Lung (tissue), 12 donors: ENCODE results near the gene OR4D5. TPM values are rescaled to one million over a fixed set of nuclear protein-coding genes. Genes with fewer than 3 reads are reported as not detected.

Experiments
- ATAC-seq: fragments of 200-7000 bp; cut with Tn5 transposase; one replicate; pipeline ENCODE4 v1.9.1; 2020; ENCODE audit warnings: moderate number of reproducible peaks; ENCODE audit not compliant: insufficient read depth, low FRiP score
- DNase-seq, 3 donors: peaks; one replicate each; pipeline ENCODE4 v3.0.0-alpha.2; 2013 to 2017
- H3K27ac ChIP-seq, 2 donors: one replicate each; pipeline ENCODE4 v1.5.1; 2013; ENCODE audit warnings: mild to moderate bottlenecking in 2 of 2, moderate library complexity in 2 of 2, control low read depth in 1 of 2, inconsistent platforms in 1 of 2, low read depth in 1 of 2, low read length in 1 of 2
- H3K27me3 ChIP-seq, 3 donors: one replicate each; pipeline ENCODE4 v1.5.1; 2013; ENCODE audit warnings: low read length in 2 of 3; ENCODE audit not compliant: control insufficient read depth in 3 of 3, insufficient read depth in 3 of 3
- H3K36me3 ChIP-seq, 4 donors: one replicate each; pipeline ENCODE4 v1.5.1; 2013; ENCODE audit warnings: low read length in 4 of 4, mild to moderate bottlenecking in 1 of 4, moderate library complexity in 1 of 4; ENCODE audit not compliant: control insufficient read depth in 4 of 4, insufficient read depth in 4 of 4
- H3K4me1 ChIP-seq, 5 donors: one replicate each; pipeline ENCODE4 v1.5.1; 2013; ENCODE audit warnings: low read length in 5 of 5, mild to moderate bottlenecking in 2 of 5, moderate library complexity in 1 of 5; ENCODE audit not compliant: control insufficient read depth in 5 of 5, insufficient read depth in 5 of 5
- H3K4me3 ChIP-seq: one replicate; pipeline ENCODE4 v1.5.1; 2013; ENCODE audit warnings: mild to moderate bottlenecking, control low read depth, moderate library complexity
- H3K9ac ChIP-seq, 2 donors: one replicate each; pipeline ENCODE4 v1.5.1; 2013; ENCODE audit warnings: low read length in 2 of 2, control low read depth in 1 of 2; ENCODE audit not compliant: insufficient read depth in 1 of 2
- H3K9me3 ChIP-seq, 4 donors: one replicate each; pipeline ENCODE4 v1.5.1; 2013; ENCODE audit warnings: low read length in 3 of 4, mild to moderate bottlenecking in 1 of 4, moderate library complexity in 1 of 4; ENCODE audit not compliant: control insufficient read depth in 4 of 4, insufficient read depth in 3 of 4
- WGBS, 2 donors: extraction: QIAGEN DNeasy Blood & Tissue Kit; methylation state at CpG; one replicate each; pipeline ENCODE4 v1.1.7; 2013; 5-methylcytosine and 5-hydroxymethylcytosine counted together
- polyA plus RNA-seq, 2 donors: library from polyadenylated mRNA; stranded (reverse); fragments of 200-250 nt; gene quantifications; one replicate each; pipeline ENCODE4 v1.2.1, GENCODE V29; 2013
- total RNA-seq, 2 donors: library from RNA; depleted of rRNA in 1 of 2; stranded (reverse); fragments of >200 nt in 1 of 2; gene quantifications; one replicate each; pipeline ENCODE4 v1.2.1, GENCODE V29; 2014 to 2021
- TF ChIP-seq, protein P1 (sequence below): IDR thresholded peaks from 2 replicates; pipeline ENCODE4 v1.5.1; 2012; ENCODE audit warnings: mild to moderate bottlenecking; ENCODE audit errors: control extremely low read depth, extremely low read depth
- donor health status: control.
- donor health status: control.
- donor health status: Bipolar disorder and iron deficiency.
- donor health status: healthy.
- donor health status: DM: yes; HTN: yes; CAD: no.

Gene OR4D5
- total and polyA plus RNA-seq, 4 donors: not detected

DNA sequence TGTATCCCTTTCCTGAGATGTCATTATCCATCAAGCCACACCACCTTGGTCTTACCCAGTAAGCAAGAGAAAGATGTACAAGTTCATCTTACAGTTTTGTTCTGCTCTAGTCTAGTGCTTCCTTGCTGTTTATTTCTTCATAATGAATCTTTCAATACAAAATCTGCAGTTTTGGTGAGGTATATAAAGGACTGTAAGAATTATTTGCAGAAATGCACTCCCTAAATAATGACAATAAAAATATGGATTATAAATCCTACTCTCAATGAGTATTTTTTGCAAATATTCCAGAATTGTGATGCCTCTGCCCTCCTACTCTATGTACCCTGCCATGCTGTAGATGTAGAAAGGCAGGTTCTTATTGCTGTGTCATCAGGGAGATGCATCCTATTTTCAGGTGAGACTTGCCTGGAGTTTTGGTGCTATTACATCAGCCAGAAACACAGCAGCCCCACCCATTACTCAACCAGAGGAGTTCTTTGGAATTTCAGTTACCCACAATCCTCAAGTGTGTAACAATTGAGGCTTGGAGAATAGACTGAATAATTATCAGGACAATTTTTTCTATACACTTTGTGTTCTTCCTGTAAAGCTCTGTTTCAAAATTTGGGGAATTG, 38.4 kb downstream of the OR4D5 start, which contains the start of gene OR10S1:
OR10S1 (minus strand) TSS at position 51 of the 617 bp plus-strand sequence. CDS start 117 bp downstream, outside the sequence.
- Histone ChIP-seq H3K36me3 (no peaks in the 10 kb centered on the region), H3K27ac (no peak within 1 kb of the TSS), H3K9ac (no peak within 1 kb of the TSS), H3K4me3 (no peak within 1 kb of the TSS), H3K27me3 (no peaks in the 10 kb centered on the region), H3K4me1 (no peaks in the 10 kb centered on the region), H3K9me3 (peaks cover 0 to 5% (median 0%) of the 10 kb centered on the region in 4 donors)
- ATAC-seq: no peak
- TF ChIP-seq, protein P1, sequence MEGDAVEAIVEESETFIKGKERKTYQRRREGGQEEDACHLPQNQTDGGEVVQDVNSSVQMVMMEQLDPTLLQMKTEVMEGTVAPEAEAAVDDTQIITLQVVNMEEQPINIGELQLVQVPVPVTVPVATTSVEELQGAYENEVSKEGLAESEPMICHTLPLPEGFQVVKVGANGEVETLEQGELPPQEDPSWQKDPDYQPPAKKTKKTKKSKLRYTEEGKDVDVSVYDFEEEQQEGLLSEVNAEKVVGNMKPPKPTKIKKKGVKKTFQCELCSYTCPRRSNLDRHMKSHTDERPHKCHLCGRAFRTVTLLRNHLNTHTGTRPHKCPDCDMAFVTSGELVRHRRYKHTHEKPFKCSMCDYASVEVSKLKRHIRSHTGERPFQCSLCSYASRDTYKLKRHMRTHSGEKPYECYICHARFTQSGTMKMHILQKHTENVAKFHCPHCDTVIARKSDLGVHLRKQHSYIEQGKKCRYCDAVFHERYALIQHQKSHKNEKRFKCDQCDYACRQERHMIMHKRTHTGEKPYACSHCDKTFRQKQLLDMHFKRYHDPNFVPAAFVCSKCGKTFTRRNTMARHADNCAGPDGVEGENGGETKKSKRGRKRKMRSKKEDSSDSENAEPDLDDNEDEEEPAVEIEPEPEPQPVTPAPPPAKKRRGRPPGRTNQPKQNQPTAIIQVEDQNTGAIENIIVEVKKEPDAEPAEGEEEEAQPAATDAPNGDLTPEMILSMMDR: no peak
- DNase-seq: no peak

DNA sequence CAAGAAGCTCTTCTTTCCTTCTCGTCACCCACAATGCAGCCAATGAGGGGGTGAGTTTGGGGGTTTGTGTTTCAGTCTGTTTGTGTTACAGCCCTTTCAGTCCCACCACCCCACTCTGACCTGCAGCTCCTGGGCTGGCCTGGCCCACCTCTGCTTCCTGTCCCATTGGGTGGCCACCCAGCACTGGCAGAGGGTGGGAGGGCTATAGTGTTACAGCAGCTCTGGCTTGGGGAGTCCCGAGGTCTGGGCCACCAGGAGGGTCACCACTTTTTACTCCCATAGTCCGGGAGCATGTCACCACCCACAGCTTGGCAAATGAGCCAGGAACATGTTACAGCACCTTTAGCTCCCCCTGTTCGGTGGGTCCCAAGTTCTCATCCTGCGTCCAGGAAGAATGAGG, 39.9 kb downstream of the OR4D5 start:
- Histone ChIP-seq H3K4me1 (no peaks in the 10 kb centered on the region), H3K27ac (no peak overlapping the region), H3K9me3 (peaks cover 0 to 5% (median 0%) of the 10 kb centered on the region in 4 donors), H3K4me3 (no peak overlapping the region), H3K36me3 (no peaks in the 10 kb centered on the region), H3K9ac (no peak overlapping the region), H3K27me3 (no peaks in the 10 kb centered on the region)
- ATAC-seq (no peak), DNase-seq (no peak)
- TF ChIP-seq, protein P1: no peak
- 85 to 87% methylated on average over 5 of the region's 5 CpGs for WGBS, 2 donors

Other genes with a start within 250 kb of the OR4D5 start
- 10 to 100 TPM; 10.7 to 10.8 TPM for gene ZNF202, start 198.0 kb upstream of the OR4D5 start, total RNA-seq
- gene ZNF202, start 198.0 kb upstream of the OR4D5 start, polyA plus RNA-seq: 1 to 10 TPM; 6.7 to 7.2 TPM
- not detected for gene OR6X1, start 185.1 kb upstream of the OR4D5 start, total RNA-seq
- not detected for gene OR6X1, start 185.1 kb upstream of the OR4D5 start, polyA plus RNA-seq
- not detected for gene OR6M1, start 133.3 kb upstream of the OR4D5 start, total RNA-seq
- not detected for gene OR6M1, start 133.3 kb upstream of the OR4D5 start, polyA plus RNA-seq
- gene TMEM225, start 53.9 kb upstream of the OR4D5 start, total RNA-seq: not detected
- gene TMEM225, start 53.9 kb upstream of the OR4D5 start, polyA plus RNA-seq: not detected
- gene OR8D4, start 37.5 kb upstream of the OR4D5 start, total RNA-seq: not detected
- gene OR8D4, start 37.5 kb upstream of the OR4D5 start, polyA plus RNA-seq: not detected
- not detected for gene OR6T1, start 4.2 kb downstream of the OR4D5 start, total RNA-seq
- gene OR6T1, start 4.2 kb downstream of the OR4D5 start, polyA plus RNA-seq: not detected
- gene OR10S1, start 38.2 kb downstream of the OR4D5 start, total RNA-seq: not detected
- not detected for gene OR10S1, start 38.2 kb downstream of the OR4D5 start, polyA plus RNA-seq
- not detected for gene OR10G6, start 55.5 kb downstream of the OR4D5 start, total RNA-seq
- not detected for gene OR10G6, start 55.5 kb downstream of the OR4D5 start, polyA plus RNA-seq
- not detected for gene OR10G4, start 73.4 kb downstream of the OR4D5 start, total RNA-seq
- not detected for gene OR10G4, start 73.4 kb downstream of the OR4D5 start, polyA plus RNA-seq
- gene OR10G9, start 83.4 kb downstream of the OR4D5 start, total RNA-seq: not detected
- not detected for gene OR10G9, start 83.4 kb downstream of the OR4D5 start, polyA plus RNA-seq
- gene OR10G8, start 87.2 kb downstream of the OR4D5 start, total RNA-seq: not detected
- gene OR10G8, start 87.2 kb downstream of the OR4D5 start, polyA plus RNA-seq: not detected
- not detected for gene OR10G7, start 101.7 kb downstream of the OR4D5 start, total RNA-seq
- not detected for gene OR10G7, start 101.7 kb downstream of the OR4D5 start, polyA plus RNA-seq
- gene VWA5A, start 175.8 kb downstream of the OR4D5 start, total RNA-seq: 10 to 100 TPM; 30.1 to 35.8 TPM
- gene VWA5A, start 175.8 kb downstream of the OR4D5 start, polyA plus RNA-seq: 10 to 100 TPM; 20.7 to 27.4 TPM
- gene OR10D3, start 243.7 kb downstream of the OR4D5 start, total RNA-seq: not detected
- not detected for gene OR10D3, start 243.7 kb downstream of the OR4D5 start, polyA plus RNA-seq